ENCODE results near the gene TOPBP1. TPM values are rescaled to one million over a fixed set of nuclear protein-coding genes. Genes with fewer than 3 reads are reported as not detected.

Gene TOPBP1
- total and polyA plus RNA-seq, 2 of the 8 experiments (the other 6 are each of a cell fraction or from before 2014, with no cell fraction given), result 19.7 to 35.9 TPM

GRCh38 chr3:133563186-133563591, 98.6 kb downstream of the TOPBP1 start (continued):
- TF ChIP-seq GTF2F1 (IDR thresholded peaks at IDR 0.05; ENCODE audit: borderline replicate concordance, low read depth, low read length), result no peak
- no peak for TF ChIP-seq CHD7 (IDR thresholded peaks at IDR 0.05; ENCODE audit: insufficient replicate concordance, low read length)
- TF ChIP-seq HDAC2 (IDR thresholded peaks at IDR 0.05; ENCODE audit: borderline replicate concordance in 1 of 2, low read depth in 2 of 2, low read length in 2 of 2), result no peak
- no peak for TF ChIP-seq SRF (IDR thresholded peaks at IDR 0.05; ENCODE audit: low read depth, low read length)
- no peak for TF ChIP-seq CEBPB (IDR thresholded peaks at IDR 0.05; ENCODE audit: low read depth, low read length)

Data from H1 (cell line).